ENCODE results near the gene ASB12.
"Not testable (repeated sequence)": the region's sequence is repeated elsewhere in the genome, so short reads cannot be mapped to it uniquely, and the experiment has no call there.

The ASB12 gene, protein sequence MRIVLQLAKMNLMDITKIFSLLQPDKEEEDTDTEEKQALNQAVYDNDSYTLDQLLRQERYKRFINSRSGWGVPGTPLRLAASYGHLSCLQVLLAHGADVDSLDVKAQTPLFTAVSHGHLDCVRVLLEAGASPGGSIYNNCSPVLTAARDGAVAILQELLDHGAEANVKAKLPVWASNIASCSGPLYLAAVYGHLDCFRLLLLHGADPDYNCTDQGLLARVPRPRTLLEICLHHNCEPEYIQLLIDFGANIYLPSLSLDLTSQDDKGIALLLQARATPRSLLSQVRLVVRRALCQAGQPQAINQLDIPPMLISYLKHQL

DNA sequence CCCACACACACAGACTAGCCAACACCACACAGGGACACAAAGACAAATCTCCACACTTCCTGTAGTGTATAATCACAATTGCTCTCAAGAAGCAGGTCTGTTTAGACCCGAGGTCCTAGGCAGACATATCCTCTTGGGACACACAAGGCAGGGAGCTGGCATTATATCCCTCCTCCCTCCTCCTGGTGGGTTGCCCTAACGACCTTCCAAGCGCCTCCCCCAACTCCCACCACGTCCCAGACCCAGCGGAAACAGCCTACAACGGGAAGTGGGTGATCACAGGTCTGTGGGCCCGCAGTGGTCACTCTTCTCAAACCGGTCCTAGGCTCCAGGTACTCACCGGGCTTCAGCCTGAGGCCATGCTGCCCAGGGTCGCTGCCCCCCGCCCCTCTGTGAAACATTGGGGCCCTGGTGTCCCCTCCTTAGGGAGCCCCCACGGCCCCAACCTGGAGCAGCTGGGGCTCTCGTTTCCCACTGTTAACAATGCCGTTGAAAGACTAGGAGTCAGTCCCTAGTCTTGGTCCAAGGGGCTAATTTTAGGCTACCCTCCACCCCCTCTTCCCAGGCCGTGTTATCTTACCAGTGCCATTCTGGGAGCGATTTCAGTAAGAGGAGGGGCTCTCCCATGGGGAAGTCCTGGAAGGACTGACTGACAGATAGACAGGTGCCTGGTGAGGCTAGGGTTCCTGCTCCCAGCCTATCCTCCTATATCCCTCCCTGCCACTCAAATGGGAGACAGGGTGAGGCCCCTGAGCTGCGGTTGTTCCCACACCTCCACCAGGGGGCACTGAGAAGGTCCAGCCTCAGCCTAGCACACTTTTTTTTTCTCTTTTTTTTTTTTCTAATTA lies at the start of gene ASB12:
TSS of gene ASB12 (minus strand) at position 485 of the 848 bp plus-strand sequence. CDS start 4,957 bp downstream, outside the sequence.
- no peak for DNase-seq (ENCODE audit: low read depth)

DNA sequence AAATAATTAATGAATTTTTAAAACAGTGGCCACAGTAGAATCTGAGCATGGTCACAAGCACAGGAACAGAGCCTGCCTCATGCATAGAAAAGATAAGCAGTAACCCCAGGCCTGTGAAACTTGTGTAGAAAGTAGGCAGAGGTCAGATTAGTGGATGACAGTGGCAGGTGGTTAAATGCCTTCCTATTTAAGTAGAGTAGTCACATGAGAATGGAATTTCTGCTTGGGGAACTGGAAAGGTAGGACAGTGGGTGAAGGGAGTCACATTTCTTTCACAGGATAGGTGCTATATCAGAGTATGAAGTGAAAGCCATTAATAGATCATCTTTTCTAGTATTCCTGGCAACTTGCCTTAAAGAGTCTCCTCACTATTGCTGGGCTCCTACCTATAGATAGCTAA lies 34.9 kb upstream of the ASB12 start:
- DNase-seq (ENCODE audit: low read depth) = no peak

- DNase-seq (ENCODE audit: low read depth) = no peak
These were observed 1.3 kb downstream of the ASB12 start for GRCh38 chrX:64229154-64229553.

GRCh38 chrX:64218023-64218422 lies 12.4 kb downstream of the ASB12 start:
- no peak for DNase-seq (ENCODE audit: low read depth)

DNA sequence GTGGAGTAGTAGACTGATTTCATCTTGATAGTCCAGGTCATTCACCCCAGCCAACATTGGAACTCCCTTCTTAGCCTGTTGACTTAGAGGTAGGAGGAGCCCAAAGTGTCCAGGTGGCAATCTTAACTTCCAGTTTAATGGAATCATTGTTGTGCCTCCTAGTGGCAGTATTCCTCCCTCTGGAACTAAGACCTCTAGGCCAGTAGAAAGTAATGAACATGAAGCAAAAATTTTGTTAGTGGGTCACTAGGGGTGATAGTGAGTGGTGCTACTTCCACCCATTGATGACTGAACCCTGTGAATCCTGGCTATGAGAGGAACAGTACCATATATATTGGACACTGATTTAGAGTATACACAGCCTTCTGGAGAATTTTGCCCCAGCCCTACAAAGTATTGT lies 16.4 kb downstream of the ASB12 start:
- DNase-seq (ENCODE audit: low read depth) = not testable (repeated sequence)

DNA sequence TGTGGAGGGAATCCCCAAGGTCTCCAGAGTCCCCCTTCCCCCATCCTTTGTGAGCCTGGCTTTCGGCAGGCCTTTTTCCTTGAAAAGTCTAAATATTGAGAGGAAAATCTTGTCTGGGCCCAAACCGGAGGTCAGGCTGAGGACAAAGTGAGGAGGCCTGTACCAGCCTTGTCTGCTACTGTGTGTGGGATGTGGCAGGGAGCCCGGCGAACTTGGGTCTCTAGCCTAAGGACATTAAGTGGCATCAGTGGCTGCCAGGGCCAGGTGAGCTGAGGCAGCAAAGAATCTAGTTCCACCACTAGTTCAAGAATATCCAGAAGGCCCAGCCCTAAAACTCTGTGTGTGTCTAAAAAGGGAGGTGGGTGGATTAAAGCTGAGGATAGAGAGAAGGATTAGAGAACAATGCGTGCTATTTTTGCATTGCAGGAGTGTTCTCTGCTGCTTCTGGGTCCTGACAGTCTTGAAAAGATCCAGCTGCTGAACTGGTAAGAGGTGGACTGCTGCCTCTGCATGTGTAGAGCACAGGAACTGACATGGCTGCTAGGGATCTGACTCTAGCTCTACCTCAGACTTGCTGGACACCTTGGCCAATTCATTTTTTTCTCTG lies 23.7 kb downstream of the ASB12 start:
- no peak for DNase-seq (ENCODE audit: low read depth)

DNA sequence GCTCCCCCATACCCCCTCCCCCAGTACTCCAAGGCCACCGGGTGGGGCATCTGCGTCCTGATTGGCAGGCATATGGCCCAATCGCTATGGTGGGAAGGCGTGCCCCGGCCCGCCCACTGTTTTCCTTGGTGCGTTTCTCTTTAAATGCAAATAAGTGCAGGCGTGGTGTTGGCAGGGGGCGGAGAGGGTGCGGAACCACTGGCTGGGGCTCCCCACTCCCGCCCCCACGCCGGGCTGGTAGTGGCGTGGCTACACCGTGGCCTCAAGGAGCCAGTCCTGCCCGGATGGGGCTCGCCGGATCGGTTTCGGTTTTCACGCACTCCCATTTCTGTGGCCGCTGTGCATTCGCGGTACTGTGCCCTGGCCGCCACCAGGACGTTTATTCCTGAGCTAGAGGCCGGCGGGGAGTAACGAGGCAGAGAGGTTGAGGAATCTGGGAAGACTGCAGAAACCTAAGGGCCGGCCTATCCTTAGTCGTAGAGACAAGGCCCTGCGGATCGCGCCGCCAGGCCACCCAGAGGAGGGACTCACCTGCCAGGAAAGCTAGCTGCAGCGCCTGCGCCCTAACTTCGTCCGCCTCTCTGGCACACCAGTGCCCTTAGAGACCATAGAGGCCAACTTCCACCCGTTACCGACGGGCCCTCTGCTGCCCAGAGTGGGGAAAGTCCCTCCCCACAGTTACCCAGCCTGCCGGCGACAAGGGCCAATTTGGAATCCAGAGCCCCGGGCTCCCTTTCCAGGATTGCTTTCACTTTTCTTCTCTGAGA lies 24.5 kb downstream of the ASB12 start:
- DNase-seq (ENCODE audit: low read depth) = peak; percentile 72

- no peak for DNase-seq (ENCODE audit: low read depth)
These were observed 25.0 kb downstream of the ASB12 start, which contains the start of gene AMER1 for GRCh38 chrX:64205441-64205734. AMER1 (minus strand) TSS chrX:64205708; CDS start chrX:64193286, 12,422 bp downstream.

DNA sequence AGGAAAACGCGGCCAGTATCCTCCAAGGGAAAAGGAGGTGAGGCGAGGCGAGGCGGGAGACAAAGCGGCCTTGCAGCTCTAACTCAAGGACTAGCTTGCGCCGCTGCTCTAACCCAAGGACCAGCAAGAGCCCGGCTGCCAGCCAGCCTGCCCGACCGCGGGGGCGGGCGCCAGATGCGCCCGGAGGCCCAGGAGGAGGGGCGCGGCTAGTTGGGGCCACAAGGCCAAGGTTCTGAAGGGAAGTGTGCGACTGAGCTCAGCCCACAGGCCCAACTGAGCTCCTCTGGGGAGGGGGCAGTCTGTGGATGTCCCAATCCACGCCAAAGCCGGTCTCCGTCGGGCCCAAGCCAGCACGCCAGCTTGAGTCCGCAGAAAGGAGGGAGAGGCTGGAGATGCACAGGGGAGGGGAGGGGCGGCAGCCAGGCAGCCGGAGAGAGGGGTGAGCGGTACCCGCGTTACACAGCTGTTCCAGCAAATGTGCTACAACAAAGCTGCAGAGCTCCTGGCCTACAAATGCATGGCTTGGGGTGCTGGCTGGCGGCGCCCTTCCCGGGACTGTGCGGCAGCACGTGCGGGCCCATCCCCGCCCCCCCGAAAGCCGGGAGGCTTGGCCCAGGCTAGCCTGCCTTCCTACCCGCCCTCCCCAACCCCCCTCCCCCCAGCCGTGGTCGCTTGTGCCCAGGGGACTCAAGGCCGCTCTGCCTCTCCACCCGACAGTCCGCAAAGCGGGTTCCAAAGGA lies 25.5 kb downstream of the ASB12 start:
- DNase-seq (ENCODE audit: low read depth) = no peak

DNA sequence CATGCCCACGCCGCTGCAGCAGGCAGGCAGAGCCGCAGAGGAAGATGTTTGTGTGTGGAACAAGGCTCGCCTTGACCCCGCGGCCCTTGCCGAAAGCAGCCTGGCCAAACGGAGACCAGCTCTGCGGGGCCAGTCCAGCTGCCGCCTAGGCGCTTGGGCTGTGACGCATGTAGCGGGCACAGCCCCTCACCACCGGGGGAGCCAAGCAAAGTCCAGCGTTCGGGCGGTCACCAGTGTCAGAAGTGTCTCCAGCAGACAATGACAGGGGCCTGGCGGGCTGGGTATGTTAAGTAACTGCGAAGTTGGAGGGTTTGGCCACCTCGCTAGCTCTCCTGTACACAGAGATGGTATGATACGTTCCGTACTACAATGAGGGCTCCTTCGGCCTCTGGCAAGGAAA lies 26.2 kb downstream of the ASB12 start:
- DNase-seq (ENCODE audit: low read depth) = no peak

GRCh38 chrX:64202808-64203325 lies 27.5 kb downstream of the ASB12 start:
- no peak for DNase-seq (ENCODE audit: low read depth)

DNA sequence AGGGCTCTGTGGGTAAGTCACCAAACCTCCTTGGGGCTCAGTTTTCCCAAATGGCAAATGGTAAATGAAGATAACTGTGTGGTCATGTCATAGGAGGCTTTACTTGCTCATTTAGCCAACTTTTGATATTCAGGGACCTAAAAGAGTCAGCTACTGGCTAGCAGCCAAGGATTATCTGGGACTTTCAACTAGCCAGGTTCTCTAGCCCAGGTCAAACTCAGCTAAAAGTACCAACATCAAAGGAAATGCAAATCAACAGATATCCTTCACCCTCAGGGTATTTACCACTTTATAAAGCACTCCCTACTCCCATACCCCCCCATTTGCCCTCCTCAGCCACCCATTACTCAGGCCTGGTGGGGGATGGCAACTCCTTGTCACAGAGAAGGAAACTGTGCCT lies 32.4 kb downstream of the ASB12 start:
- no peak for DNase-seq (ENCODE audit: low read depth)

DNA sequence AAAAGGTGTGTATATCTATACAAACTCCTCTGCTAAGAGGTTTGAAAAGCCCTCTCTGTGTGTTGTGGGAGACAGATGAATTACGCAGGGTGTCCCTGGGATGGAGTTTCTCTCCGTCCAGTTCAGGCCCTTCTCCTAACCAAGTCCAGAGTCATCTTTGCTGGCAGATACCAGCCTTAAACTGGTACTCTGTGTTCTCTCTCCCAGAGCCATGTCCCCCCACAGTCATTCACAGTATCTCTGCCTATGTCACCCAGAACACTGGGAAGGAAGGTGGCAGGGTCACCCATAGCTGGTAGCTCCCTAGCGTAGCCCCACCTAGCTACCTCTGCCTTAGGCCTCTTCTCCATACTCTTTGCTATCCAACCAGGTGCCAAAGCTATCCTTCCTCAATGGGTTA lies 33.8 kb downstream of the ASB12 start:
- DNase-seq (ENCODE audit: low read depth) = no peak

DNA sequence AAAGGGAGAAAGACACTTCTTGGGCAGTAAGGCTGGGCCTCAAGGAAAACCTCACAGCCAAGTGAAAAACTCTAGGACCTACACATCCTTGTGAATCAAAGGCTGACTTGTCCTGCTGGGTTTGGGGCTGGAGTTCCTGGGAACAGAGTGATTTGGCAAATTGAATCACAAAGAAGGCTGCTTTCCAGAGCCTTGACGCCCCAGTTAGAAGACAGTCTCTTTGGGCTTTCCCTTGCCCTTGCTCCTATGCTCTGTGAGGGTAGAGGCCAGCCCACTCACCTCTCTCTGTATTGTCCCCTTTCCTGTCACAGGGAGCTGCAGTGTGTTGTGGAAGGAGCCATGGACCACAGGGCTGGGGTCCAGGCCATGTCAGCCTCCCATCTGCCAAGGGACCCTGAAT lies 34.5 kb downstream of the ASB12 start:
- no peak for DNase-seq (ENCODE audit: low read depth)

DNA sequence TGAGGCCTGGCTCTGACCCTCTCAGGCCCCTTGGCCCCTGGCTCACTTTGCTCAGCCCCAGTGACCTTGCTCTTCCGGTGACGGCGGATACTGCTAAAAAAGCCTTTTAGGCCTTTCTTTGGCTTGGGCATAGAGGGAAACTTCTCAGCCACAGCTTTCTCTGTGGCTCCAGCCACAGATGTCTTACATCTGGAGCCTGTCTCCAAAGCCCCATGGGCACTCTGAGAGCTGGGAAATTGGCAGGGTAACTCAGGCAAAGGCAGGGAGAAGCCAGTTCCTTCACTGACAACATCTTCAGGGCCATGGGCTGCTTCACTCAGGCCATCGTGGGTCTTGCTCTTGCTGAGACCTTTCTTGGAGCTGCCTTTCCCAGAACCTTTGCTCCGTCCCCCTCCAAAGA lies 37.7 kb downstream of the ASB12 start:
- DNase-seq (ENCODE audit: low read depth) = no peak

- no peak for DNase-seq (ENCODE audit: low read depth)
These were observed 38.4 kb downstream of the ASB12 start for GRCh38 chrX:64192040-64192439.

DNA sequence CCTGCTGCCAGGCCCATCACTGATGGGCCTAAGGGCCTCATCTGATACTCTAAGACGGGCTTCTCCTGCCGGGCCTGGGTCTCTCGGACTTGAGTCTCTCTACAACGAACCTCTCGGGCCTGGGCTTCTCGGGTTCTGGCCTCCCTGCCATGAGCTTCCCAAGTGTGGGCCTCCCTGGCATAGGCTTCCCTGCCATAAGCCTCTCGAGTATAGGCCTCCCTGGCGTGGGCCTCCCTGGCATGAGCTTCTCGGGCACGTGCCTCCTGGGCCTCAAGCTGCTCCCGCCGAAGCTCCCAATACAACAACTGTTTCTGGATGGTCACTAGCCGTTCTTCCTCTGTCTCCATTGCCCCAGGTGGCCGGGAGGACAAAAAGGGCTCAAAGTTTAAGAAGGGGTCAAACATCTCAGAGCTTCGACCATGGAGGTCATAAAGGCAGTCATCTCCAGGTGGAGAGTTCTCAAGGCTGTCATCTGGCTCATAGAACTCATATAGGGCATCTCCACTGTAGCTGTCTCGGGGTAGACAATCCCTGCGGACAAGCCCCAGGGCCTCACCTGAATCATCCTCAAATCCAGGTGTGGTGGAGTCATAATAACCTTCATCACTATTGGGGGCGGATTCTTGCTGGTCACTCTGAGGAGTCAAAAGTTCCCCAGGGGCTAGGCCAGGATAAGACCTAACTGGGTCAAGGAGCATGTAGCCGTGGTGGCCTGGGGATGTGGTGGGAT lies 39.0 kb downstream of the ASB12 start:
- no peak for DNase-seq (ENCODE audit: low read depth)

DNA sequence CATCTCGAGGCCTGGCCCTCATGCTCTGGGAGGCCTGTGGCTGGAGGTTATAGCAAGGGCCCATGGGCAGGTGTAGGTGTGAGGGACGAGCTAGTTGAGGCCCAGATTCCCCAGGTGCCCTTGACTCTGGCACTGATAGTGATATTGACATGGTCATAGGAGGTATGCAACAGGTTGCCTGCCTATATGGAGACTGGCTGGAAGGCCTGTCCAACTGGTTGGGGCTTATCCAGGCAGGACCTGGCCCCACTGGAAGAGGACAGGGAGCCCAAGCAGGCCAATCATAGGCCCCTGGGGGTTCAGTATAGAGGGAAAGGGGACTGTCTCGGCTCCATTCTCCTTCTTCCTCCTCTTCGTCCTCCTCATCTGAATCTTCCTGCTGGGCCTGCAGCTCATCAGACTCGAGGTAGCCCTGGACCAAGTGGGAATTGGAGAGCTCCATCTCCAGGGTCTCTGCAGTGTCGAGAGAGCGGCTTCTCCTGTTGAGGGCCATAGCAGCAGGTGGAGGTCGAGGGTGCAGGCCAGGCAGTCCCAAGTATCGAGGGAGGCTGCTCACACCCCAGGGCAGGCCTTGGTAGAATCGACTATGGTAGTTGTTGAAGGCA lies 40.2 kb downstream of the ASB12 start:
- DNase-seq (ENCODE audit: low read depth) = no peak

GRCh38 chrX:64188901-64189300 lies 41.5 kb downstream of the ASB12 start:
- DNase-seq (ENCODE audit: low read depth) = no peak

- DNase-seq (ENCODE audit: low read depth) = no peak
These were observed 42.7 kb downstream of the ASB12 start for GRCh38 chrX:64187762-64188150.

All from HS-5 (cell line).